H9 (cell line): Measurements from ENCODE around the gene MMAA. TPM values are rescaled to one million over a fixed set of nuclear protein-coding genes. Genes with fewer than 3 reads are reported as not detected.

ENCODE experiments used
- DNase-seq: peaks from one replicate; pipeline ENCODE4 v3.0.0-alpha.2; 2017
- H2AFZ ChIP-seq: one replicate; pipeline ENCODE4 v1.6.1; 2013; ENCODE audit warnings: mild to moderate bottlenecking, low read length, control low read depth, moderate library complexity
- H2AK5ac ChIP-seq: 2 replicates; pipeline ENCODE4 v1.6.1; 2013; ENCODE audit warnings: low read length, control low read depth, mixed read lengths; ENCODE audit not compliant: insufficient read length
- H2BK120ac ChIP-seq: one replicate; pipeline ENCODE4 v1.6.1; 2013; ENCODE audit warnings: low read depth, mild to moderate bottlenecking, low read length, control low read depth, inconsistent platforms; ENCODE audit not compliant: poor library complexity, severe bottlenecking
- H2BK12ac ChIP-seq: 2 replicates; pipeline ENCODE4 v1.6.1; 2013; ENCODE audit warnings: low read length, control low read depth, mixed read lengths, low read depth; ENCODE audit not compliant: insufficient read length
- H2BK15ac ChIP-seq: 2 replicates; pipeline ENCODE4 v1.6.1; 2013; ENCODE audit warnings: low read depth, low read length, control low read depth
- H2BK20ac ChIP-seq: one replicate; pipeline ENCODE4 v1.6.1; 2013; ENCODE audit warnings: low read depth, mild to moderate bottlenecking, low read length, control low read depth, inconsistent platforms; ENCODE audit not compliant: poor library complexity, severe bottlenecking
- H2BK5ac ChIP-seq: 2 replicates; pipeline ENCODE4 v1.6.1; 2013; ENCODE audit warnings: low read length, control low read depth, mixed read lengths; ENCODE audit not compliant: insufficient read length
- H3K14ac ChIP-seq: 2 replicates; pipeline ENCODE4 v1.6.1; 2013; ENCODE audit warnings: low read length, control low read depth; ENCODE audit not compliant: insufficient read depth
- H3K18ac ChIP-seq: 2 replicates; pipeline ENCODE4 v1.6.1; 2013; ENCODE audit warnings: low read depth, mild to moderate bottlenecking, mixed read lengths, low read length, control low read depth; ENCODE audit not compliant: insufficient read length
- H3K23ac ChIP-seq: 2 replicates; pipeline ENCODE4 v1.6.1; 2013; ENCODE audit warnings: low read length, control low read depth, mixed read lengths, low read depth; ENCODE audit not compliant: insufficient read length
- H3K23me2 ChIP-seq: 2 replicates; pipeline ENCODE4 v1.6.1; 2013; ENCODE audit warnings: low read depth, mild to moderate bottlenecking, mixed read lengths, low read length, control low read depth; ENCODE audit not compliant: insufficient read length, poor library complexity, severe bottlenecking
- H3K27ac ChIP-seq: 2 replicates; pipeline ENCODE4 v1.5.1; 2013; ENCODE audit warnings: low read length, control low read depth, mixed read lengths, low read depth; ENCODE audit not compliant: insufficient read length
- H3K27me3 ChIP-seq: 2 replicates; pipeline ENCODE4 v1.6.1; 2013; ENCODE audit warnings: low read length, control low read depth, inconsistent platforms; ENCODE audit not compliant: insufficient read depth
- H3K4ac ChIP-seq: 2 replicates; pipeline ENCODE4 v1.6.1; 2013; ENCODE audit warnings: low read depth, mild to moderate bottlenecking, control low read depth, inconsistent platforms, low read length, moderate library complexity
- H3K4me1 ChIP-seq: 2 replicates; pipeline ENCODE4 v1.6.1; 2013; ENCODE audit warnings: low read length, control low read depth, inconsistent platforms; ENCODE audit not compliant: insufficient read depth
- H3K4me2 ChIP-seq: 2 replicates; pipeline ENCODE4 v1.6.1; 2013; ENCODE audit warnings: low read length, control low read depth, mixed read lengths; ENCODE audit not compliant: insufficient read length, insufficient read depth
- H3K56ac ChIP-seq: 2 replicates; pipeline ENCODE4 v1.6.1; 2013; ENCODE audit warnings: low read depth, mild to moderate bottlenecking, mixed read lengths, low read length, control low read depth; ENCODE audit not compliant: insufficient read length
- H3K79me1 ChIP-seq: 2 replicates; pipeline ENCODE4 v1.6.1; 2013; ENCODE audit warnings: low read depth, mild to moderate bottlenecking, moderate library complexity, low read length, control low read depth, inconsistent platforms; ENCODE audit not compliant: insufficient read depth, poor library complexity, severe bottlenecking
- H3K79me2 ChIP-seq: 2 replicates; pipeline ENCODE4 v1.6.1; 2013; ENCODE audit warnings: low read length, control low read depth, inconsistent platforms; ENCODE audit not compliant: insufficient read depth
- H3K9ac ChIP-seq: 2 replicates; pipeline ENCODE4 v1.6.1; 2013; ENCODE audit warnings: low read length, control low read depth, mixed read lengths; ENCODE audit not compliant: insufficient read length; ENCODE audit errors: extremely low read depth
- H3K9me3 ChIP-seq: one replicate; pipeline ENCODE4 v1.6.1; 2013; ENCODE audit warnings: low read depth, low read length, inconsistent platforms; ENCODE audit not compliant: control insufficient read depth
- H3T11ph ChIP-seq: one replicate; pipeline ENCODE4 v1.6.1; 2013; ENCODE audit warnings: mild to moderate bottlenecking, low read length, control low read depth, inconsistent platforms
- H4K20me1 ChIP-seq: one replicate; pipeline ENCODE4 v1.6.1; 2013; ENCODE audit not compliant: control insufficient read depth, insufficient read length, insufficient read depth
- H4K5ac ChIP-seq: 2 replicates; pipeline ENCODE4 v1.6.1; 2013; ENCODE audit warnings: low read depth, mild to moderate bottlenecking, mixed read lengths, low read length, control low read depth; ENCODE audit not compliant: insufficient read length
- H4K8ac ChIP-seq: replicated peaks from 2 replicates; pipeline ENCODE4 v1.6.1; 2013; ENCODE audit warnings: low read length, control low read depth, mixed read lengths, low read depth; ENCODE audit not compliant: insufficient read length
- H4K91ac ChIP-seq: 2 replicates; pipeline ENCODE4 v1.6.1; 2013; ENCODE audit warnings: low read depth, mild to moderate bottlenecking, moderate library complexity, mixed read lengths, low read length, control low read depth; ENCODE audit not compliant: insufficient read length
- H3K27ac Mint-ChIP-seq, 3 experiments: 2 replicates in 2 of 3; 3 replicates in 1 of 3; pipeline ENCODE4 v1.8.0; 2020 to 2021; ENCODE audit warnings: mixed read lengths in 3 of 3, mild to moderate bottlenecking in 1 of 3, moderate library complexity in 1 of 3
- H3K27me3 Mint-ChIP-seq: 2 replicates; pipeline ENCODE4 v1.8.0; 2021; ENCODE audit warnings: low read depth, mild to moderate bottlenecking, moderate library complexity, mixed read lengths
- H3K36me3 Mint-ChIP-seq, 3 experiments: 2 replicates in 2 of 3; 3 replicates in 1 of 3; pipeline ENCODE4 v1.8.0; 2020 to 2021; ENCODE audit warnings: low read depth in 3 of 3, mixed read lengths in 3 of 3; ENCODE audit not compliant: insufficient read depth in 1 of 3
- H3K4me1 Mint-ChIP-seq, 2 experiments: 2 replicates each; pipeline ENCODE4 v1.8.0; 2020; ENCODE audit warnings: mixed read lengths in 2 of 2
- H3K4me3 Mint-ChIP-seq, 2 experiments: 2 replicates in 1 of 2; 3 replicates in 1 of 2; pipeline ENCODE4 v1.8.0; 2020 to 2021; ENCODE audit warnings: mild to moderate bottlenecking in 2 of 2, mixed read lengths in 2 of 2, moderate library complexity in 1 of 2
- H3K9me3 Mint-ChIP-seq, 2 experiments: 2 replicates in 1 of 2; 3 replicates in 1 of 2; pipeline ENCODE4 v1.8.0; 2020; ENCODE audit warnings: mild to moderate bottlenecking in 2 of 2, mixed read lengths in 2 of 2, moderate library complexity in 1 of 2
- WGBS: extraction: QIAGEN DNeasy Blood & Tissue Kit; methylation state at CpG from one replicate; pipeline ENCODE4 v1.1.7; 2013; ENCODE audit warnings: missing lambda C conversion rate, low lambda C conversion rate, mixed read lengths; ENCODE audit not compliant: insufficient read length; ENCODE audit errors: extremely low coverage; 5-methylcytosine and 5-hydroxymethylcytosine counted together
- total RNA-seq: library from RNA; stranded (reverse); gene quantifications from 2 replicates; pipeline ENCODE4 v1.2.1, GENCODE V29; 2021
- TF ChIP-seq, protein P1 (sequence below): fragments of 200-600 bp; sonication (generic); conservative IDR thresholded peaks from 3 replicates; pipeline ENCODE4 v1.8.0; 2021; ENCODE audit warnings: antibody characterized with exemption, mild to moderate bottlenecking

The MMAA gene
- total RNA-seq, 1 experiment from 2014 or later, result 3.0 TPM

DNA sequence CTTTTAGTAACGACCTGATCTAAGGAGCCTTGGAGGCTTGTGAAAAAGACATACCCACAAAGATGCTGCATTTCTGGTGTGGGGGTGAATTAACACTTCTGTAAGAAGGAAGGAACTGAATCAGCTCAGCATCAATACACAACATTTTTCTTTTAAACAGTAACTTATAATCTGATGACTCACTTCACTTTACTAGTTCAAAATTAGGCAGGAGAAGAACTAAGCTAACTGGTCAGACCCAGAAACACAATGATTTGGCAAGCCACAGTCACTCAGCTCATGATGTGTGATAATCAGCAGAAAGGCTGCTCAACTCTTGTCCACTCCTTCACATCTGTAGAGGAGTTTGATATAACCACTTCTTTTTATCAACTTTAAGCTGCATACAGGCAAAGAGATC is 4.6 kb downstream of the MMAA start:
- Mint-ChIP-seq H3K27ac (no peak overlapping the region), H3K9me3 (peaks cover 10 to 14% of the 10 kb centered on the region in 2 experiments), H3K4me1 (peaks cover 28 to 37% of the 10 kb centered on the region in 2 experiments), H3K27me3 (no peaks in the 10 kb centered on the region; the same call in 1 of the 2 replicates), H3K36me3 (peaks cover 11 to 20% (median 16%) of the 10 kb centered on the region in 3 experiments), H3K4me3 (no peak overlapping the region)
- no peak overlapping the region for H4K5ac ChIP-seq
- H4K91ac ChIP-seq, result no peak overlapping the region
- no peaks in the 10 kb centered on the region for H4K20me1 ChIP-seq
- H3K79me2 ChIP-seq, result no peaks in the 10 kb centered on the region
- peaks cover 6% of the 10 kb centered on the region for H3K23me2 ChIP-seq
- H2BK120ac ChIP-seq, result no peak overlapping the region
- H4K8ac ChIP-seq, result no peak overlapping the region
- no peak overlapping the region for H2AK5ac ChIP-seq
- no peaks in the 10 kb centered on the region for H3K9me3 ChIP-seq
- H3K56ac ChIP-seq, result no peak overlapping the region
- WGBS, result no CpG with 5 or more reads among the region's 1 CpG
- no peaks in the 10 kb centered on the region for H3K79me1 ChIP-seq
- H3K18ac ChIP-seq, result no peak overlapping the region
- H2BK5ac ChIP-seq, result no peak overlapping the region
- no peak overlapping the region for H3K23ac ChIP-seq
- DNase-seq, result no peak
- no peak overlapping the region for H2AFZ ChIP-seq
- no peak overlapping the region for H3T11ph ChIP-seq
- no peak overlapping the region for H3K14ac ChIP-seq
- no peak overlapping the region for H2BK12ac ChIP-seq
- no peak overlapping the region for H3K27ac ChIP-seq
- H2BK20ac ChIP-seq, result no peak overlapping the region
- no peaks in the 10 kb centered on the region for H3K4me1 ChIP-seq
- no peak overlapping the region for H2BK15ac ChIP-seq
- H3K4ac ChIP-seq, result no peak overlapping the region
- H3K4me2 ChIP-seq, result no peak overlapping the region
- no peaks in the 10 kb centered on the region for H3K27me3 ChIP-seq
- no peak overlapping the region for H3K9ac ChIP-seq
- TF ChIP-seq, protein P1, sequence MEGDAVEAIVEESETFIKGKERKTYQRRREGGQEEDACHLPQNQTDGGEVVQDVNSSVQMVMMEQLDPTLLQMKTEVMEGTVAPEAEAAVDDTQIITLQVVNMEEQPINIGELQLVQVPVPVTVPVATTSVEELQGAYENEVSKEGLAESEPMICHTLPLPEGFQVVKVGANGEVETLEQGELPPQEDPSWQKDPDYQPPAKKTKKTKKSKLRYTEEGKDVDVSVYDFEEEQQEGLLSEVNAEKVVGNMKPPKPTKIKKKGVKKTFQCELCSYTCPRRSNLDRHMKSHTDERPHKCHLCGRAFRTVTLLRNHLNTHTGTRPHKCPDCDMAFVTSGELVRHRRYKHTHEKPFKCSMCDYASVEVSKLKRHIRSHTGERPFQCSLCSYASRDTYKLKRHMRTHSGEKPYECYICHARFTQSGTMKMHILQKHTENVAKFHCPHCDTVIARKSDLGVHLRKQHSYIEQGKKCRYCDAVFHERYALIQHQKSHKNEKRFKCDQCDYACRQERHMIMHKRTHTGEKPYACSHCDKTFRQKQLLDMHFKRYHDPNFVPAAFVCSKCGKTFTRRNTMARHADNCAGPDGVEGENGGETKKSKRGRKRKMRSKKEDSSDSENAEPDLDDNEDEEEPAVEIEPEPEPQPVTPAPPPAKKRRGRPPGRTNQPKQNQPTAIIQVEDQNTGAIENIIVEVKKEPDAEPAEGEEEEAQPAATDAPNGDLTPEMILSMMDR, result no peak
